ENCODE results near the gene ATP8A1. TPM values are rescaled to one million over a fixed set of nuclear protein-coding genes. Genes with fewer than 3 reads are reported as not detected.

ATP8A1 gene
- total and polyA plus RNA-seq, 4 donors: 0.65 to 15.9 (median 5.9) TPM

GRCh38 chr4:42637867-42638266 lies 19.0 kb downstream of the ATP8A1 start:
- no peak overlapping the region for H3K4me3 ChIP-seq (ENCODE audit: low read depth in 1 of 3, low read length in 3 of 3)
- no peak for TF ChIP-seq GABPA (IDR thresholded peaks at IDR 0.05 in 1 of 2, conservative IDR thresholded peaks at IDR 0.05 in 1 of 2)
- no peak for TF ChIP-seq EGR1 (IDR thresholded peaks at IDR 0.05; ENCODE audit: low read depth in 2 of 2)
- TF ChIP-seq RXRA (IDR thresholded peaks at IDR 0.05): no peak
- no peak for TF ChIP-seq MAX (IDR thresholded peaks at IDR 0.05)
- TF ChIP-seq TAF1 (conservative IDR thresholded peaks at IDR 0.05): no peak
- TF ChIP-seq ATF3 (IDR thresholded peaks at IDR 0.05): no peak
- no peak for TF ChIP-seq HNF4G (IDR thresholded peaks at IDR 0.05)
- TF ChIP-seq ZBTB33 (IDR thresholded peaks at IDR 0.05): no peak
- no peak for TF ChIP-seq REST (IDR thresholded peaks at IDR 0.05)
- TF ChIP-seq FOXA2 (IDR thresholded peaks at IDR 0.05): no peak
- no peak for TF ChIP-seq YY1 (IDR thresholded peaks at IDR 0.05)
- TF ChIP-seq FOXA1 (IDR thresholded peaks at IDR 0.05): no peak
- H3K9ac ChIP-seq (ENCODE audit: low read depth in 1 of 2, low read length in 2 of 2): no peak overlapping the region
- H3K27ac ChIP-seq (ENCODE audit: low read depth in 1 of 2, low read length in 2 of 2): no peak overlapping the region
- H3K4me1 ChIP-seq (ENCODE audit: control insufficient read depth in 4 of 4, insufficient read depth in 4 of 4, low read length in 3 of 4): no peaks in the 10 kb centered on the region
- no peaks in the 10 kb centered on the region for H3K36me3 ChIP-seq (ENCODE audit: control insufficient read depth in 4 of 4, insufficient read depth in 3 of 4, low read depth in 1 of 4, low read length in 3 of 4)
- H3K27me3 ChIP-seq (ENCODE audit: control insufficient read depth in 4 of 4, insufficient read depth in 4 of 4, low read length in 3 of 4): no peaks in the 10 kb centered on the region
- DNase-seq (ENCODE audit: low spot score): no peak
- no peaks in the 10 kb centered on the region for H3K9me3 ChIP-seq (ENCODE audit: control insufficient read depth in 4 of 4, low read length in 3 of 4)

- Histone ChIP-seq H3K36me3 (ENCODE audit: control insufficient read depth in 4 of 4, insufficient read depth in 3 of 4, low read depth in 1 of 4, low read length in 3 of 4) (no peaks in the 10 kb centered on the region), H3K9me3 (ENCODE audit: control insufficient read depth in 4 of 4, low read length in 3 of 4) (no peaks in the 10 kb centered on the region), H3K9ac (ENCODE audit: low read depth in 1 of 2, low read length in 2 of 2) (no peak overlapping the region), H3K4me1 (ENCODE audit: control insufficient read depth in 4 of 4, insufficient read depth in 4 of 4, low read length in 3 of 4) (no peaks in the 10 kb centered on the region), H3K4me3 (ENCODE audit: low read depth in 1 of 3, low read length in 3 of 3) (no peak overlapping the region), H3K27me3 (ENCODE audit: control insufficient read depth in 4 of 4, insufficient read depth in 4 of 4, low read length in 3 of 4) (no peaks in the 10 kb centered on the region), H3K27ac (ENCODE audit: low read depth in 1 of 2, low read length in 2 of 2) (no peak overlapping the region)
- TF ChIP-seq TAF1 (conservative IDR thresholded peaks at IDR 0.05): no peak
- TF ChIP-seq ATF3 (IDR thresholded peaks at IDR 0.05): no peak
- TF ChIP-seq REST (IDR thresholded peaks at IDR 0.05): no peak
- TF ChIP-seq RXRA (IDR thresholded peaks at IDR 0.05): no peak
- no peak for TF ChIP-seq RAD21 (IDR thresholded peaks at IDR 0.05)
- TF ChIP-seq HNF4G (IDR thresholded peaks at IDR 0.05): no peak
- TF ChIP-seq HNF4A (conservative IDR thresholded peaks at IDR 0.05): no peak
- no peak for TF ChIP-seq ZBTB33 (IDR thresholded peaks at IDR 0.05)
- no peak for TF ChIP-seq CTCF (IDR thresholded peaks at IDR 0.05; ENCODE audit: low read depth, low read length, missing input control)
- TF ChIP-seq FOXA2 (IDR thresholded peaks at IDR 0.05): no peak
- TF ChIP-seq JUND (IDR thresholded peaks at IDR 0.05): no peak
- TF ChIP-seq YY1 (IDR thresholded peaks at IDR 0.05): no peak
- TF ChIP-seq MAX (IDR thresholded peaks at IDR 0.05): no peak
- DNase-seq (ENCODE audit: low spot score): no peak
- WGBS: 88% methylated on average over 3 of the region's 3 CpGs
Measured at GRCh38 chr4:42637104-42637503, 19.8 kb downstream of the ATP8A1 start.
